ENCODE results near the gene SH3BP5L. TPM values are rescaled to one million over a fixed set of nuclear protein-coding genes. Genes with fewer than 3 reads are reported as not detected.

SH3BP5L gene
- total and polyA plus RNA-seq, 2 of the 13 experiments (the other 11 are each of a cell fraction or from before 2014, with no cell fraction given) = 10.3 to 14.9 TPM

- no peaks in the 10 kb centered on the region for H4K20me1 ChIP-seq (ENCODE audit: insufficient read depth, low read length)
- peak overlapping the region; percentile 59 to 81 (median 70) for H3K4me3 ChIP-seq (replicated peaks in 1 of 3; ENCODE audit: insufficient read depth in 1 of 3, low read depth in 2 of 3, low read length in 3 of 3)
- CTCF ChIA-PET (ENCODE audit: low intra/inter-chr PET ratio, low total read pairs) = no interaction called here
- intact Hi-C loops (cut with micrococcal nuclease; ENCODE audit: unreplicated experiment) = loop anchor here (1.0 kb wide), 1 partner anchor 10 kb away; no protein-coding TSS in a partner anchor
- peaks cover 0 to 1% of the 10 kb centered on the region in 2 experiments; a peak in 2 of 5 replicates for H3K27me3 ChIP-seq (ENCODE audit: control insufficient read depth in 1 of 2, insufficient read depth in 2 of 2, low read length in 2 of 2)
- H3K9me3 ChIP-seq (ENCODE audit: low read length) = no peaks in the 10 kb centered on the region
- in situ Hi-C loops (cut with HindIII; ENCODE audit: extremely low pct_ligation_motif_present, low pct_unique_long_range_greater_than_20kb) = no loop called here
- peak overlapping the region; percentile 81 for H3K4me2 ChIP-seq (ENCODE audit: low read depth, low read length)
- peaks cover 2% of the 10 kb centered on the region for H3K79me2 ChIP-seq (ENCODE audit: insufficient read depth, low read length)
- no peak for FAIRE-seq
- H2AFZ ChIP-seq (ENCODE audit: low read length) = no peak overlapping the region
- peak; percentile 62 for DNase-seq (ENCODE audit: low spot score)
- BruUV-seq (replicated peaks) = no TSS peak
- POLR2A ChIA-PET = interaction anchor here (1.7 to 3.1 kb wide), 3 partner anchors 10 to 37 kb away, joined by 7 to 12 read pairs (median 9); partner anchors contain the start of genes SH3BP5L and ZNF672
- peaks cover 36% of the 10 kb centered on the region for H3K4me1 ChIP-seq (ENCODE audit: insufficient read depth, low read length)
- 0% methylated on average over 7 of the region's 46 CpGs for WGBS (ENCODE audit: low lambda C conversion rate)
- ATAC-seq = peak; percentile 82
- peak overlapping the region; percentile 73 for H3K9ac ChIP-seq (ENCODE audit: insufficient read depth, low read depth, low read length)
- peak overlapping the region; percentile 82 for H3K27ac ChIP-seq (ENCODE audit: extremely low read length, insufficient read depth, low read length)
- H3K36me3 ChIP-seq (replicated peaks in 1 of 2; ENCODE audit: control insufficient read depth in 1 of 2, insufficient read depth in 2 of 2, low read length in 2 of 2) = no peaks in the 10 kb centered on the region
- no peak for TF ChIP-seq MNT (IDR thresholded peaks at IDR 0.05)
- peak; percentile 59; the same call in 1 of the 2 replicates for TF ChIP-seq ZNF329 (CRISPR knock-in tag; IDR thresholded peaks at IDR 0.05; ENCODE audit: low read depth)
- peak; percentile 75 for TF ChIP-seq REPIN1 (CRISPR knock-in tag; IDR thresholded peaks at IDR 0.05; ENCODE audit: borderline replicate concordance, low read depth)
- TF ChIP-seq KLF15 (CRISPR knock-in tag; IDR thresholded peaks at IDR 0.05; ENCODE audit: borderline replicate concordance) = no peak
- peak; percentile 33; the same call in 1 of the 2 replicates for TF ChIP-seq ZNF580 (CRISPR knock-in tag; IDR thresholded peaks at IDR 0.05; ENCODE audit: borderline replicate concordance, low read depth)
- 0 out of 2 replicates have a peak, but pooled peaks have one; percentile 43 for TF ChIP-seq NFATC3 (CRISPR knock-in tag; IDR thresholded peaks at IDR 0.05)
- TF ChIP-seq MLXIP (CRISPR knock-in tag; IDR thresholded peaks at IDR 0.05; ENCODE audit: borderline replicate concordance) = no peak
- peak; percentile 81 for TF ChIP-seq PATZ1 (CRISPR knock-in tag; IDR thresholded peaks at IDR 0.05)
- no peak for TF ChIP-seq EHMT2 (IDR thresholded peaks at IDR 0.05; ENCODE audit: borderline replicate concordance, low read depth, low read length)
- TF ChIP-seq ZNF180 (CRISPR knock-in tag; IDR thresholded peaks at IDR 0.05; ENCODE audit: borderline replicate concordance, low read depth) = no peak
- no peak for TF ChIP-seq ETS1 (CRISPR knock-in tag; IDR thresholded peaks at IDR 0.05)
- TF ChIP-seq ZBTB21 (CRISPR knock-in tag; IDR thresholded peaks at IDR 0.05) = no peak
- peak; percentile 69 for TF ChIP-seq DRAP1 (CRISPR knock-in tag; IDR thresholded peaks at IDR 0.05)
Measured at GRCh38 chr1:248862998-248863881, 37.5 kb upstream of the SH3BP5L start.
